Natural killer cell (primary cell): ENCODE data around the gene KPNB1. TPM values are rescaled to one million over a fixed set of nuclear protein-coding genes. Genes with fewer than 3 reads are reported as not detected.
A peak's percentile ranks its signal among the peaks of the same experiment; 100 is the strongest.

Source experiments
- ATAC-seq, 3 donors: fragments of 150-1000 bp in 2 of 3; fragments of 200-7000 bp in 1 of 3; cut with Tn5 transposase; 1 replicate in 1 of 3; 2 replicates in 2 of 3; pipeline ENCODE4 v1.10.0; 2021; ENCODE audit warnings: mild to moderate bottlenecking in 2 of 3, moderate library complexity in 2 of 3
- DNase-seq, 2 donors: peaks; one replicate each; pipeline versions ENCODE4 v3.0.0 to v3.0.0-alpha.2; 2013 to 2021; ENCODE audit warnings: mixed read lengths in 1 of 2
- H3K27ac ChIP-seq: one replicate; pipeline ENCODE4 v1.5.1; 2013; ENCODE audit warnings: mild to moderate bottlenecking, low read length
- H3K27me3 ChIP-seq: one replicate; pipeline ENCODE4 v1.6.1; 2013; ENCODE audit warnings: low read length; ENCODE audit not compliant: control insufficient read depth, insufficient read depth
- H3K36me3 ChIP-seq: one replicate; pipeline ENCODE4 v1.6.1; 2013; ENCODE audit warnings: low read length; ENCODE audit not compliant: control insufficient read depth, insufficient read depth
- H3K4me1 ChIP-seq: one replicate; pipeline ENCODE4 v1.6.1; 2013; ENCODE audit warnings: low read length; ENCODE audit not compliant: control insufficient read depth, insufficient read depth
- H3K4me3 ChIP-seq: one replicate; pipeline ENCODE4 v1.5.1; 2013; ENCODE audit warnings: low read length
- H3K9me3 ChIP-seq: one replicate; pipeline ENCODE4 v1.6.1; 2013; ENCODE audit warnings: low read length; ENCODE audit not compliant: control insufficient read depth, insufficient read depth
- H3K27ac Mint-ChIP-seq, 2 donors: one replicate each; pipeline ENCODE4 v1.8.0; 2022; ENCODE audit warnings: mild to moderate bottlenecking in 2 of 2, mixed read lengths in 2 of 2, moderate library complexity in 1 of 2
- H3K27me3 Mint-ChIP-seq, 2 donors: one replicate each; pipeline ENCODE4 v1.8.0; 2022; ENCODE audit warnings: low read depth in 2 of 2, mixed read lengths in 2 of 2
- H3K36me3 Mint-ChIP-seq: one replicate; pipeline ENCODE4 v1.8.0; 2022; ENCODE audit warnings: mixed read lengths
- H3K4me1 Mint-ChIP-seq, 2 donors: one replicate each; pipeline ENCODE4 v1.8.0; 2022; ENCODE audit warnings: mixed read lengths in 2 of 2
- H3K4me3 Mint-ChIP-seq: one replicate; pipeline ENCODE4 v1.8.0; 2022; ENCODE audit warnings: mild to moderate bottlenecking, moderate library complexity, mixed read lengths
- H3K9me3 Mint-ChIP-seq, 2 donors: one replicate each; pipeline ENCODE4 v1.8.0; 2022; ENCODE audit warnings: mixed read lengths in 2 of 2
- WGBS: methylation state at CpG from one replicate; pipeline ENCODE4 v1.1.7; 2013; ENCODE audit warnings: missing lambda C conversion rate; ENCODE audit not compliant: insufficient coverage; 5-methylcytosine and 5-hydroxymethylcytosine counted together
- intact Hi-C: fragments of 100-400 bp; cut with micrococcal nuclease; formaldehyde crosslinking; loops from one replicate; pipeline ENCODE4 v1.14.2; 2022
- total RNA-seq, 4 donors: library from RNA; stranded (reverse); fragments of 120-200 nt in 1 of 4; gene quantifications; one replicate each; pipeline versions ENCODE4 v1.2.3 to v1.2.4, GENCODE V29; 2013 to 2022
- TF ChIP-seq, protein P1 (sequence below): fragments of 200-600 bp; IDR thresholded peaks from one replicate; pipeline ENCODE4 v1.8.0; 2022; ENCODE audit warnings: antibody characterized with exemption

The KPNB1 gene
- total RNA-seq, 3 donors from 2014 or later (not counting 1 experiment from before 2014, with no cell fraction given) = 236 to 273 (median 259) TPM

- Histone ChIP-seq H3K4me1 (peaks cover 76% of the 10 kb centered on the region), H3K4me3 (no peak overlapping the region), H3K27me3 (no peaks in the 10 kb centered on the region), H3K9me3 (no peaks in the 10 kb centered on the region), H3K36me3 (peaks cover 13% of the 10 kb centered on the region), H3K27ac (peak overlapping the region; percentile 83)
- Mint-ChIP-seq H3K27me3 (no peaks in the 10 kb centered on the region), H3K4me1 (peaks cover 71 to 78% of the 10 kb centered on the region in 2 donors), H3K36me3 (peaks cover 16% of the 10 kb centered on the region), H3K4me3 (peak overlapping the region; percentile 91), H3K27ac (peak overlapping the region; percentile 92 to 94), H3K9me3 (no peaks in the 10 kb centered on the region)
- TF ChIP-seq, protein P1, sequence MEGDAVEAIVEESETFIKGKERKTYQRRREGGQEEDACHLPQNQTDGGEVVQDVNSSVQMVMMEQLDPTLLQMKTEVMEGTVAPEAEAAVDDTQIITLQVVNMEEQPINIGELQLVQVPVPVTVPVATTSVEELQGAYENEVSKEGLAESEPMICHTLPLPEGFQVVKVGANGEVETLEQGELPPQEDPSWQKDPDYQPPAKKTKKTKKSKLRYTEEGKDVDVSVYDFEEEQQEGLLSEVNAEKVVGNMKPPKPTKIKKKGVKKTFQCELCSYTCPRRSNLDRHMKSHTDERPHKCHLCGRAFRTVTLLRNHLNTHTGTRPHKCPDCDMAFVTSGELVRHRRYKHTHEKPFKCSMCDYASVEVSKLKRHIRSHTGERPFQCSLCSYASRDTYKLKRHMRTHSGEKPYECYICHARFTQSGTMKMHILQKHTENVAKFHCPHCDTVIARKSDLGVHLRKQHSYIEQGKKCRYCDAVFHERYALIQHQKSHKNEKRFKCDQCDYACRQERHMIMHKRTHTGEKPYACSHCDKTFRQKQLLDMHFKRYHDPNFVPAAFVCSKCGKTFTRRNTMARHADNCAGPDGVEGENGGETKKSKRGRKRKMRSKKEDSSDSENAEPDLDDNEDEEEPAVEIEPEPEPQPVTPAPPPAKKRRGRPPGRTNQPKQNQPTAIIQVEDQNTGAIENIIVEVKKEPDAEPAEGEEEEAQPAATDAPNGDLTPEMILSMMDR = no peak
- WGBS = 66% methylated on average over 2 of the region's 2 CpGs
- intact Hi-C loops = loop anchor here (10.0 kb wide), 1 partner anchor 93 kb away; the partner anchor contains the start of gene OSBPL7
- no peak for ATAC-seq
- DNase-seq = peak; percentile 14 to 25
These were observed 81.7 kb downstream of the KPNB1 start for GRCh38 chr17:47731396-47731795.

- DNase-seq = peak in 1 of 2 donors; percentile 31
- Histone ChIP-seq H3K4me3 (peak overlapping the region; percentile 51), H3K9me3 (no peaks in the 10 kb centered on the region), H3K36me3 (peaks cover 16% of the 10 kb centered on the region), H3K27me3 (no peaks in the 10 kb centered on the region), H3K27ac (peak overlapping the region; percentile 83), H3K4me1 (peaks cover 72% of the 10 kb centered on the region)
- peaks cover 21% of the 10 kb centered on the region for H3K36me3 Mint-ChIP-seq
- peak overlapping the region; percentile 92 to 94 for H3K27ac Mint-ChIP-seq
- H3K9me3 Mint-ChIP-seq = no peaks in the 10 kb centered on the region
- TF ChIP-seq, protein P1 = no peak
- intact Hi-C loops = loop anchor here (1.0 to 10.0 kb wide), 5 partner anchors 9 to 92 kb away; partner anchors contain the start of gene OSBPL7
- 28% methylated on average over 12 of the region's 12 CpGs for WGBS
- peaks cover 70 to 76% of the 10 kb centered on the region in 2 donors for H3K4me1 Mint-ChIP-seq
- peak overlapping the region; percentile 91 for H3K4me3 Mint-ChIP-seq
- no peak for ATAC-seq
- no peaks in the 10 kb centered on the region for H3K27me3 Mint-ChIP-seq
These were observed 82.8 kb downstream of the KPNB1 start for GRCh38 chr17:47732399-47733046.

DNA sequence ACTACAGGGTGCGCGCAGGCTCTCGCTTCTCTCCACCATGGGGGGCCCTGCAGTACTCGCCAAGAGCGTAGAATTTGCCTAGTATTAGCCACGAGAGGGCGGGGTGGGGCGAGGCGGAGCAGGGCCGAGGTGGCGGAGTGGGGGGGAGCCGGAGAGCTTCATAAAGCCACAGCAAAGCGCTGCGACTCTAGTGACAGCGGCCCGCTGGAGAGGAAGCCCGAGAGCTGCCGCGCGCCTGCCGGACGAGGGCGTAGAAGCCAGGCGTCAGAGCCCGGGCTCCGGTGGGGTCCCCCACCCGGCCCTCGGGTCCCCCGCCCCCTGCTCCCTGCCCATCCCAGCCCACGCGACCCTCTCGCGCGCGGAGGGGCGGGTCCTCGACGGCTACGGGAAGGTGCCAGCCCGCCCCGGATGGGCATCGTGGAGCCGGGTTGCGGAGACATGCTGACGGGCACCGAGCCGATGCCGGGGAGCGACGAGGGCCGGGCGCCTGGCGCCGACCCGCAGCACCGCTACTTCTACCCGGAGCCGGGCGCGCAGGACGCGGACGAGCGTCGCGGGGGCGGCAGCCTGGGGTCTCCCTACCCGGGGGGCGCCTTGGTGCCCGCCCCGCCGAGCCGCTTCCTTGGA is 83.4 kb downstream of the KPNB1 start, which contains the start of gene TBX21:
TBX21 (plus strand) TSS at position 190 of the 627 bp plus-strand sequence; CDS start at position 409, 219 bp downstream.
- Mint-ChIP-seq H3K4me1 (peaks cover 67 to 71% of the 10 kb centered on the region in 2 donors), H3K9me3 (no peaks in the 10 kb centered on the region), H3K27ac (peak within 1 kb of the TSS; percentile 92 to 94), H3K36me3 (peaks cover 21% of the 10 kb centered on the region), H3K4me3 (peak within 1 kb of the TSS; percentile 99), H3K27me3 (no peaks in the 10 kb centered on the region)
- DNase-seq (peak; percentile 93 to 95), ATAC-seq (peak; percentile 71 to 90 (median 82))
- Histone ChIP-seq H3K4me3 (peak within 1 kb of the TSS; percentile 97), H3K27me3 (no peaks in the 10 kb centered on the region), H3K27ac (peak within 1 kb of the TSS; percentile 83), H3K9me3 (no peaks in the 10 kb centered on the region), H3K36me3 (peaks cover 16% of the 10 kb centered on the region), H3K4me1 (peaks cover 72% of the 10 kb centered on the region)
- under 1% methylated on average over 73 of the region's 73 CpGs for WGBS
- intact Hi-C loops = loop anchor here (1.0 to 10.0 kb wide), 5 partner anchors 8 to 92 kb away; partner anchors contain the start of gene OSBPL7
- TF ChIP-seq, protein P1 = peak; percentile 52
